Fibroblast of lung (primary cell): Measurements from ENCODE around the gene PICALM. TPM values are rescaled to one million over a fixed set of nuclear protein-coding genes. Genes with fewer than 3 reads are reported as not detected.

Source experiments
- DNase-seq, 2 donors: peaks; one replicate each; pipeline versions ENCODE4 v3.0.0 to v3.0.0-alpha.2; 2010; ENCODE audit warnings: low read depth in 2 of 2
- H2AFZ ChIP-seq: 2 replicates; pipeline ENCODE4 v1.5.1; 2012; ENCODE audit warnings: low read length, control low read depth, inconsistent platforms
- H3K27ac ChIP-seq: 2 replicates; pipeline ENCODE4 v1.5.1; 2011; ENCODE audit warnings: low read length, control low read depth; ENCODE audit not compliant: insufficient read depth
- H3K27me3 ChIP-seq: 2 replicates; pipeline ENCODE4 v1.5.1; 2011; ENCODE audit warnings: mild to moderate bottlenecking, low read length; ENCODE audit not compliant: control insufficient read depth, insufficient read depth
- H3K36me3 ChIP-seq: 2 replicates; pipeline ENCODE4 v1.5.1; 2011; ENCODE audit warnings: low read length; ENCODE audit not compliant: control insufficient read depth, insufficient read depth
- H3K4me1 ChIP-seq: 2 replicates; pipeline ENCODE4 v1.5.1; 2011; ENCODE audit warnings: low read length; ENCODE audit not compliant: control insufficient read depth, insufficient read depth; ENCODE audit errors: extremely low read depth
- H3K4me2 ChIP-seq: 2 replicates; pipeline ENCODE4 v1.5.1; 2011; ENCODE audit warnings: low read length, control low read depth; ENCODE audit not compliant: insufficient read depth; ENCODE audit errors: extremely low read depth
- H3K4me3 ChIP-seq, 4 experiments: fragments of 200-600 bp in 1 of 4; sonication (generic) in 1 of 4; replicated peaks in 1 of 4; 2 replicates each; pipeline ENCODE4 v1.5.1; 2011 to 2016; ENCODE audit warnings: low read length in 4 of 4, low read depth in 3 of 4, mild to moderate bottlenecking in 3 of 4, control low read depth in 2 of 4, inconsistent platforms in 1 of 4, mixed read lengths in 1 of 4; ENCODE audit not compliant: insufficient read depth in 1 of 4; ENCODE audit errors: control extremely low read depth in 1 of 4
- H3K79me2 ChIP-seq: 2 replicates; pipeline ENCODE4 v1.5.1; 2012; ENCODE audit warnings: mild to moderate bottlenecking, low read length, inconsistent platforms; ENCODE audit not compliant: control insufficient read depth, insufficient read depth
- H3K9ac ChIP-seq: 2 replicates; pipeline ENCODE4 v1.5.1; 2011; ENCODE audit warnings: mild to moderate bottlenecking, low read length, control low read depth; ENCODE audit not compliant: insufficient read depth
- H3K9me3 ChIP-seq: 2 replicates; pipeline ENCODE4 v1.5.1; 2012; ENCODE audit warnings: low read depth, low read length; ENCODE audit not compliant: control insufficient read depth, insufficient read depth
- H4K20me1 ChIP-seq: 2 replicates; pipeline ENCODE4 v1.5.1; 2011; ENCODE audit warnings: low read length; ENCODE audit not compliant: control insufficient read depth, insufficient read depth; ENCODE audit errors: extremely low read depth
- EZH2 ChIP-seq: IDR thresholded peaks from 2 replicates; pipeline ENCODE4 v1.5.1; 2012; ENCODE audit warnings: low read length, control low read depth, mild to moderate bottlenecking; ENCODE audit errors: missing control alignments
- polyA plus RNA-seq, 2 donors: library from polyadenylated mRNA; depleted of rRNA in 1 of 2; stranded (reverse) in 1 of 2; unstranded in 1 of 2; fragments of >200 nt; gene quantifications; 2 replicates each; pipeline ENCODE4 v1.2.1, GENCODE V29; 2011 to 2012; ENCODE audit warnings: missing spikeins in 1 of 2
- total RNA-seq: library from RNA; depleted of rRNA; stranded (reverse); fragments of >200 nt; gene quantifications from 2 replicates; pipeline ENCODE4 v1.2.1, GENCODE V29; 2014
- TF ChIP-seq, protein P1 (sequence below), 2 donors: IDR thresholded peaks in 1 of 2; conservative IDR thresholded peaks in 1 of 2; 1 replicate in 1 of 2; 2 replicates in 1 of 2; pipeline ENCODE4 v1.5.1; 2011 to 2012; ENCODE audit warnings: low read length in 2 of 2, control low read depth in 1 of 2, inconsistent platforms in 1 of 2, low read depth in 1 of 2, mild to moderate bottlenecking in 1 of 2

The PICALM gene
- total and polyA plus RNA-seq, 2 donors (not counting 1 experiment from before 2014, with no cell fraction given), result 291 to 322 TPM

- TF ChIP-seq EZH2, result no peak
- TF ChIP-seq, protein P1, sequence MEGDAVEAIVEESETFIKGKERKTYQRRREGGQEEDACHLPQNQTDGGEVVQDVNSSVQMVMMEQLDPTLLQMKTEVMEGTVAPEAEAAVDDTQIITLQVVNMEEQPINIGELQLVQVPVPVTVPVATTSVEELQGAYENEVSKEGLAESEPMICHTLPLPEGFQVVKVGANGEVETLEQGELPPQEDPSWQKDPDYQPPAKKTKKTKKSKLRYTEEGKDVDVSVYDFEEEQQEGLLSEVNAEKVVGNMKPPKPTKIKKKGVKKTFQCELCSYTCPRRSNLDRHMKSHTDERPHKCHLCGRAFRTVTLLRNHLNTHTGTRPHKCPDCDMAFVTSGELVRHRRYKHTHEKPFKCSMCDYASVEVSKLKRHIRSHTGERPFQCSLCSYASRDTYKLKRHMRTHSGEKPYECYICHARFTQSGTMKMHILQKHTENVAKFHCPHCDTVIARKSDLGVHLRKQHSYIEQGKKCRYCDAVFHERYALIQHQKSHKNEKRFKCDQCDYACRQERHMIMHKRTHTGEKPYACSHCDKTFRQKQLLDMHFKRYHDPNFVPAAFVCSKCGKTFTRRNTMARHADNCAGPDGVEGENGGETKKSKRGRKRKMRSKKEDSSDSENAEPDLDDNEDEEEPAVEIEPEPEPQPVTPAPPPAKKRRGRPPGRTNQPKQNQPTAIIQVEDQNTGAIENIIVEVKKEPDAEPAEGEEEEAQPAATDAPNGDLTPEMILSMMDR (conservative IDR thresholded peaks at IDR 0.05 in 1 of 2, IDR thresholded peaks at IDR 0.05 in 1 of 2; ENCODE audit: low read depth in 1 of 2, low read length in 2 of 2), result no peak
- no peak overlapping the region for H3K27ac ChIP-seq
- no peak overlapping the region for H3K4me3 ChIP-seq
- H3K4me1 ChIP-seq, result no peaks in the 10 kb centered on the region
- H3K9me3 ChIP-seq, result no peaks in the 10 kb centered on the region
- no peak overlapping the region for H2AFZ ChIP-seq
- H3K4me2 ChIP-seq, result no peak overlapping the region
- DNase-seq, result peak in 1 of 2 donors; percentile 81
- H3K79me2 ChIP-seq, result no peaks in the 10 kb centered on the region
- no peaks in the 10 kb centered on the region for H3K27me3 ChIP-seq
- no peak overlapping the region for H3K9ac ChIP-seq
- H4K20me1 ChIP-seq, result no peaks in the 10 kb centered on the region
- H3K36me3 ChIP-seq, result no peaks in the 10 kb centered on the region
Observed at GRCh38 chr11:86117001-86117711, 48.3 kb upstream of the PICALM start.

DNA sequence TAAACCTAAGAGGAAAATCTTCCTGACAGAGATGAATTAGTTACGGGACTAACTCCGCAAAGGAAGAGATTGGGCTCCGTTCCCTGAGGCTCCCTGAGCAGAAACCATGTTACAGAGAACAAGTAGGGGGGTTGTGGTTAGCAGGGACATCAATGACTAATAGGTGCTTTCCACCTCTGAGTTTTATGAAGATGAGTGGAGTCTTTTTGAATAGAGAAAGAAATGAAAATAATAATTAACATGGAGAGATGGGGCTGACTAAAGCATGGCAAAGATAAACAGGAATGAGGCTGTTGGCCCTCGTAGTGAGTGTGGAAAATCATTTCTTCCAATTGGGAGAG lies 47.5 kb upstream of the PICALM start:
- Histone ChIP-seq H3K4me2 (peak overlapping the region; percentile 65), H3K9ac (no peak overlapping the region), H2AFZ (no peak overlapping the region)

GRCh38 chr11:86115542-86116385 lies 46.9 kb upstream of the PICALM start:
- H2AFZ ChIP-seq, result no peak overlapping the region
- no peaks in the 10 kb centered on the region for H3K27me3 ChIP-seq
- no peaks in the 10 kb centered on the region for H3K79me2 ChIP-seq
- H3K27ac ChIP-seq, result no peak overlapping the region
- TF ChIP-seq EZH2, result no peak
- TF ChIP-seq, protein P1 (conservative IDR thresholded peaks at IDR 0.05 in 1 of 2, IDR thresholded peaks at IDR 0.05 in 1 of 2; ENCODE audit: low read depth in 1 of 2, low read length in 2 of 2), result peak in 1 of 2 donors; percentile 6
- peak in 1 of 2 donors; percentile 94 for DNase-seq
- peak overlapping the region; percentile 32 for H3K4me2 ChIP-seq
- no peak overlapping the region for H3K4me3 ChIP-seq
- H3K9ac ChIP-seq, result no peak overlapping the region
- H4K20me1 ChIP-seq, result no peaks in the 10 kb centered on the region
- no peaks in the 10 kb centered on the region for H3K4me1 ChIP-seq
- H3K36me3 ChIP-seq, result no peaks in the 10 kb centered on the region
- no peaks in the 10 kb centered on the region for H3K9me3 ChIP-seq

More for the DNA sequence above, 47.5 kb upstream of the PICALM start:
- no peaks in the 10 kb centered on the region for H3K36me3 ChIP-seq
- H3K4me1 ChIP-seq, result no peaks in the 10 kb centered on the region
- H3K4me3 ChIP-seq, result no peak overlapping the region
- no peaks in the 10 kb centered on the region for H4K20me1 ChIP-seq
- no peaks in the 10 kb centered on the region for H3K27me3 ChIP-seq
- TF ChIP-seq, protein P1 (conservative IDR thresholded peaks at IDR 0.05 in 1 of 2, IDR thresholded peaks at IDR 0.05 in 1 of 2; ENCODE audit: low read depth in 1 of 2, low read length in 2 of 2), result no peak
- no peak for TF ChIP-seq EZH2
- H3K27ac ChIP-seq, result no peak overlapping the region
- peak; percentile 34 to 99 for DNase-seq
- no peaks in the 10 kb centered on the region for H3K79me2 ChIP-seq
- H3K9me3 ChIP-seq, result no peaks in the 10 kb centered on the region
